ENCODE measurements around the gene MRGPRF. TPM values are rescaled to one million over a fixed set of nuclear protein-coding genes. Genes with fewer than 3 reads are reported as not detected.

The MRGPRF gene
- total RNA-seq, 1 experiment from 2014 or later: 0.76 TPM

GRCh38 chr11:69006816-69007215 is 6.2 kb downstream of the MRGPRF start:
- H3K4me1 ChIP-seq (ENCODE audit: control insufficient read depth in 1 of 2, insufficient read depth in 2 of 2, low read length in 2 of 2): peaks cover 38 to 50% of the 10 kb centered on the region in 2 experiments
- H3K9me3 ChIP-seq (ENCODE audit: control insufficient read depth in 1 of 2, insufficient read depth in 1 of 2, low read depth in 1 of 2, low read length in 2 of 2): no peaks in the 10 kb centered on the region
- no peak overlapping the region for H3K9ac ChIP-seq (ENCODE audit: low read length)
- ATAC-seq (no peak), DNase-seq (ENCODE audit: low read depth, low spot score) (no peak)
- no peak overlapping the region for H3K27ac ChIP-seq (ENCODE audit: low read depth, low read length)
- H3K4me2 ChIP-seq (ENCODE audit: low read length): no peak overlapping the region
- CTCF ChIA-PET: no interaction called here
- no peaks in the 10 kb centered on the region for H3K36me3 ChIP-seq (ENCODE audit: control insufficient read depth in 1 of 2, insufficient read depth in 2 of 2, low read length in 2 of 2)
- no peak overlapping the region for H3K4me3 ChIP-seq (replicated peaks in 1 of 2; ENCODE audit: low read depth in 1 of 2, low read length in 2 of 2)
- intact Hi-C loops (cut with micrococcal nuclease): no loop called here
- TF ChIP-seq MAX (IDR thresholded peaks at IDR 0.05): no peak
- TF ChIP-seq CEBPB (IDR thresholded peaks at IDR 0.05; ENCODE audit: low read depth): no peak
- no peak for TF ChIP-seq ELF1 (IDR thresholded peaks at IDR 0.05; ENCODE audit: borderline replicate concordance, low read depth)
- TF ChIP-seq CBX3 (IDR thresholded peaks at IDR 0.05; ENCODE audit: low read depth): no peak
- TF ChIP-seq ZFX (IDR thresholded peaks at IDR 0.05): no peak
- no peak for TF ChIP-seq POLR2AphosphoS5 (IDR thresholded peaks at IDR 0.05; ENCODE audit: low read depth, low read length)
- no peak for TF ChIP-seq ZNF274 (IDR thresholded peaks at IDR 0.05; ENCODE audit: low read depth, low read length)
- no peak for TF ChIP-seq TCF7L2 (IDR thresholded peaks at IDR 0.05; ENCODE audit: borderline replicate concordance, extremely low read depth, insufficient read depth, insufficient read length)
- TF ChIP-seq FOSL1 (IDR thresholded peaks at IDR 0.05; ENCODE audit: low read depth): no peak
- TF ChIP-seq JUND (IDR thresholded peaks at IDR 0.05): no peak
- no peak for TF ChIP-seq ZBTB33 (IDR thresholded peaks at IDR 0.05; ENCODE audit: extremely low read depth, insufficient replicate concordance, low read length)
- H4K20me1 ChIP-seq (ENCODE audit: insufficient read depth): no peaks in the 10 kb centered on the region
- H3K9me2 ChIP-seq (ENCODE audit: insufficient read depth): no peaks in the 10 kb centered on the region
- H2AFZ ChIP-seq (ENCODE audit: low read depth, low read length, poor library complexity, severe bottlenecking): no peak overlapping the region
- no TSS peak for BruUV-seq (replicated peaks)
- no peaks in the 10 kb centered on the region for H3K27me3 ChIP-seq (ENCODE audit: insufficient read depth, low read length)
- H3K79me2 ChIP-seq (ENCODE audit: insufficient read depth, low read length): no peaks in the 10 kb centered on the region
- POLR2A ChIA-PET: no interaction called here
- RAD21 ChIA-PET (ENCODE audit: low non-redundant PET in 1 of 2, low total read pairs in 2 of 2, uncharacterized antibody in 2 of 2, unreplicated experiment in 2 of 2): no interaction called here
